Loucy (cell line): ENCODE results near the gene PIGM.

Source experiments
- EZH2phosphoT487 ChIP-seq: fragments of 200-600 bp; IDR thresholded peaks from 2 replicates; pipeline ENCODE4 v1.6.1; 2018; ENCODE audit warnings: antibody characterized with exemption, mild to moderate bottlenecking, moderate library complexity, borderline replicate concordance
- TF ChIP-seq, protein P1 (sequence below): fragments of 200-600 bp; sonication (generic); conservative IDR thresholded peaks from 2 replicates; pipeline ENCODE4 v1.5.1; 2014; ENCODE audit warnings: mild to moderate bottlenecking, antibody characterized with exemption, low read length

DNA sequence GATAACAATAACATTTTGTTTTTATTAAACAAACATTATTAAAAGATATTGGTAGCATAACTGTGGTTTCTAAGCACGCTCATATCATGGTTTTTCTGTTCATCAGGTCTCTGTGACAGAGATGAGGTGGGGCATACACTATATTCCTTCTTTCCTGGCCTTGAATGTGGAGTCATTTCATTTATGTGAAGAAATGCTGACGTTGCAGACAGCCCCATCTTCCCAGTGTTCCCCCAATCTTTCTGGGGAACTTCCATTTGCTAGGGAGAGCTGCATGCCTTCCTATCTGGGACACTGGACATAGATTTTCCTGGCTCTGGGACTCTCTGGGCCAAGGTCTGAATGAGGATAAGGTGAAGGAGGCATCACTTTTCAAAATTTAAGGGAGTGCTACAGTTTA, 30.4 kb downstream of the PIGM start:
- TF ChIP-seq, protein P1, sequence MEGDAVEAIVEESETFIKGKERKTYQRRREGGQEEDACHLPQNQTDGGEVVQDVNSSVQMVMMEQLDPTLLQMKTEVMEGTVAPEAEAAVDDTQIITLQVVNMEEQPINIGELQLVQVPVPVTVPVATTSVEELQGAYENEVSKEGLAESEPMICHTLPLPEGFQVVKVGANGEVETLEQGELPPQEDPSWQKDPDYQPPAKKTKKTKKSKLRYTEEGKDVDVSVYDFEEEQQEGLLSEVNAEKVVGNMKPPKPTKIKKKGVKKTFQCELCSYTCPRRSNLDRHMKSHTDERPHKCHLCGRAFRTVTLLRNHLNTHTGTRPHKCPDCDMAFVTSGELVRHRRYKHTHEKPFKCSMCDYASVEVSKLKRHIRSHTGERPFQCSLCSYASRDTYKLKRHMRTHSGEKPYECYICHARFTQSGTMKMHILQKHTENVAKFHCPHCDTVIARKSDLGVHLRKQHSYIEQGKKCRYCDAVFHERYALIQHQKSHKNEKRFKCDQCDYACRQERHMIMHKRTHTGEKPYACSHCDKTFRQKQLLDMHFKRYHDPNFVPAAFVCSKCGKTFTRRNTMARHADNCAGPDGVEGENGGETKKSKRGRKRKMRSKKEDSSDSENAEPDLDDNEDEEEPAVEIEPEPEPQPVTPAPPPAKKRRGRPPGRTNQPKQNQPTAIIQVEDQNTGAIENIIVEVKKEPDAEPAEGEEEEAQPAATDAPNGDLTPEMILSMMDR: no peak
- TF ChIP-seq EZH2phosphoT487: no peak
